Coronary artery (tissue), 2 donors: ENCODE data around the gene MYBPH.

Experiments
- DNase-seq: peaks from one replicate; pipeline ENCODE4 v3.0.0-alpha.2; 2017; ENCODE audit warnings: low spot score
- H3K27ac ChIP-seq, 2 donors: fragments of 200-600 bp; sonication (generic); one replicate each; pipeline ENCODE4 v1.5.1; 2016 to 2019
- H3K4me3 ChIP-seq: fragments of 200-600 bp; sonication (generic); 2 replicates; pipeline ENCODE4 v1.5.1; 2016; ENCODE audit warnings: mild to moderate bottlenecking, moderate library complexity
- CTCF ChIP-seq: fragments of 200-600 bp; sonication (generic); IDR thresholded peaks from one replicate; pipeline ENCODE4 v1.5.1; 2019; ENCODE audit warnings: antibody characterized with exemption

MYBPH gene

GRCh38 chr1:203180611-203181330 is 5.1 kb upstream of the MYBPH start:
- no peak overlapping the region for H3K27ac ChIP-seq
- no peak for TF ChIP-seq CTCF
- no peak for DNase-seq

GRCh38 chr1:203179667-203180005 is 4.0 kb upstream of the MYBPH start:
- Histone ChIP-seq H3K4me3 (no peak overlapping the region), H3K27ac (no peak overlapping the region)
- no peak for TF ChIP-seq CTCF
- DNase-seq, result no peak

More at GRCh38 chr1:203180611-203181330, 5.1 kb upstream of the MYBPH start:
- no peak overlapping the region for H3K4me3 ChIP-seq

GRCh38 chr1:203178821-203179666 is 3.4 kb upstream of the MYBPH start:
- Histone ChIP-seq H3K27ac (no peak overlapping the region), H3K4me3 (no peak overlapping the region)
- TF ChIP-seq CTCF, result no peak
- DNase-seq, result no peak

GRCh38 chr1:203178083-203178482 is 2.5 kb upstream of the MYBPH start:
- no peak overlapping the region for H3K4me3 ChIP-seq
- no peak for DNase-seq
- no peak for TF ChIP-seq CTCF
- H3K27ac ChIP-seq, result no peak overlapping the region

- no peak overlapping the region for H3K4me3 ChIP-seq
- DNase-seq, result no peak
- H3K27ac ChIP-seq, result no peak overlapping the region
- TF ChIP-seq CTCF, result no peak
Measured at GRCh38 chr1:203177470-203178039, 1.9 kb upstream of the MYBPH start.

GRCh38 chr1:203177036-203177405 is 1.4 kb upstream of the MYBPH start:
- H3K4me3 ChIP-seq, result no peak overlapping the region
- no peak for DNase-seq
- TF ChIP-seq CTCF, result no peak
- no peak overlapping the region for H3K27ac ChIP-seq
